Endodermal cell (in vitro differentiated cells): Measurements from ENCODE around the gene TTN. TPM values are rescaled to one million over a fixed set of nuclear protein-coding genes. Genes with fewer than 3 reads are reported as not detected.
A peak's percentile ranks its signal among the peaks of the same experiment; 100 is the strongest.

Experiments
- DNase-seq: peaks from one replicate; pipeline ENCODE4 v3.0.0-alpha.2; 2017
- H3K27ac ChIP-seq: 2 replicates; pipeline ENCODE4 v1.5.1; 2013; ENCODE audit warnings: mild to moderate bottlenecking, low read depth, low read length, moderate library complexity
- H3K27me3 ChIP-seq: 2 replicates; pipeline ENCODE4 v1.6.1; 2013; ENCODE audit warnings: mild to moderate bottlenecking, low read length, moderate library complexity; ENCODE audit not compliant: insufficient read depth, control insufficient read depth, poor library complexity, severe bottlenecking
- H3K36me3 ChIP-seq: 2 replicates; pipeline ENCODE4 v1.7.0; 2013; ENCODE audit warnings: mild to moderate bottlenecking, low read length, moderate library complexity; ENCODE audit not compliant: control insufficient read depth, insufficient read depth
- H3K4me1 ChIP-seq: one replicate; pipeline ENCODE4 v1.7.0; 2013; ENCODE audit warnings: low read length; ENCODE audit not compliant: control insufficient read depth, insufficient read depth
- H3K4me3 ChIP-seq: 2 replicates; pipeline ENCODE4 v1.5.1; 2013; ENCODE audit warnings: mild to moderate bottlenecking, low read length, moderate library complexity
- H3K9ac ChIP-seq: 2 replicates; pipeline ENCODE4 v1.6.1; 2013; ENCODE audit warnings: mild to moderate bottlenecking, low read length, moderate library complexity; ENCODE audit not compliant: poor library complexity, severe bottlenecking; ENCODE audit errors: extremely low read depth
- H3K9me3 ChIP-seq: 2 replicates; pipeline ENCODE4 v1.6.1; 2013; ENCODE audit warnings: mild to moderate bottlenecking, low read length, moderate library complexity; ENCODE audit not compliant: control insufficient read depth
- H3K27ac Mint-ChIP-seq: 2 replicates; pipeline ENCODE4 v1.8.0; 2020; ENCODE audit warnings: mixed read lengths
- H3K27me3 Mint-ChIP-seq: 2 replicates; pipeline ENCODE4 v1.8.0; 2021; ENCODE audit warnings: mild to moderate bottlenecking, mixed read lengths; ENCODE audit not compliant: insufficient read depth
- H3K36me3 Mint-ChIP-seq: 2 replicates; pipeline ENCODE4 v1.8.0; 2020; ENCODE audit warnings: low read depth, mixed read lengths
- H3K4me1 Mint-ChIP-seq: 2 replicates; pipeline ENCODE4 v1.8.0; 2020; ENCODE audit warnings: mixed read lengths
- H3K4me3 Mint-ChIP-seq: 2 replicates; pipeline ENCODE4 v1.8.0; 2020; ENCODE audit warnings: mild to moderate bottlenecking, moderate library complexity, mixed read lengths
- H3K9me3 Mint-ChIP-seq: 2 replicates; pipeline ENCODE4 v1.8.0; 2020; ENCODE audit warnings: mild to moderate bottlenecking, mixed read lengths
- WGBS, 2 experiments: methylation state at CpG; one replicate each; pipeline versions ENCODE4 v1.1.5 to v1.1.7; 2013; ENCODE audit warnings: missing lambda C conversion rate in 2 of 2, mixed read lengths in 1 of 2; ENCODE audit not compliant: insufficient coverage in 1 of 2, insufficient read length in 1 of 2; 5-methylcytosine and 5-hydroxymethylcytosine counted together
- total RNA-seq, 2 donors: library from RNA; stranded (reverse); fragmentation: NEBNext Ultra II Directional in 1 of 2; extraction: Animal tissue kit (Norgen Biotek cat#: 25700) in 1 of 2; gene quantifications; 2 replicates in 1 of 2; 3 replicates in 1 of 2; pipeline ENCODE4 v1.2.1, GENCODE V29; 2021
- TF ChIP-seq, protein P1 (sequence below): fragments of 200-600 bp; sonication (generic); conservative IDR thresholded peaks from 2 replicates; pipeline ENCODE4 v1.5.0; 2021; ENCODE audit warnings: antibody characterized with exemption, mild to moderate bottlenecking

Gene TTN
- total RNA-seq, 2 donors from 2014 or later = 101 to 118 TPM

DNA sequence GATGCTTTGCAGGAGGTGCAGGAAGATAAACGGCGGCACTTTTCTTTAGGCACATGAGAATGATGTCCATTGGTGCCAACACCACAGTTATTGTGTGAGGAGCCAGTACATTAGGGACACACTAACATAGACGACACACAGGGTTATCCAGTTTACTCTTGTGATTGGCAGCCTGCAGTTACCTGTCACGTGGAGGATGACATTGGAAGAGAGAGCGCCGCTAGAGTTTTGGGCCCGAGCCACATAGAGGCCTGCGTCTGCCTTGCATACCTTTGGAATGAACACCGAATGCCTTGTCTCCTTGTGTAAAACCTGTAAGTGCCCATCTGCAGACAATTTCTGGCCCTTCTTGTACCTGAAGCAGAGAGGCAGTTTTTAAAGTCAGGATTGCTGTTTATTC lies 26.9 kb upstream of the TTN start:
- Histone ChIP-seq H3K4me1 (peaks cover 14% of the 10 kb centered on the region), H3K9me3 (no peaks in the 10 kb centered on the region), H3K9ac (no peak overlapping the region), H3K4me3 (no peak overlapping the region), H3K27me3 (no peaks in the 10 kb centered on the region), H3K27ac (no peak overlapping the region), H3K36me3 (peaks cover 86% of the 10 kb centered on the region)
- no peak overlapping the region for H3K27ac Mint-ChIP-seq
- no peaks in the 10 kb centered on the region for H3K9me3 Mint-ChIP-seq
- WGBS, 2 experiments = 89 to 92% methylated on average over 9 of the region's 9 CpGs
- H3K4me3 Mint-ChIP-seq = no peak overlapping the region
- no peaks in the 10 kb centered on the region for H3K27me3 Mint-ChIP-seq
- peaks cover 34% of the 10 kb centered on the region for H3K4me1 Mint-ChIP-seq
- peaks cover 68% of the 10 kb centered on the region for H3K36me3 Mint-ChIP-seq
- DNase-seq = no peak
- TF ChIP-seq, protein P1, sequence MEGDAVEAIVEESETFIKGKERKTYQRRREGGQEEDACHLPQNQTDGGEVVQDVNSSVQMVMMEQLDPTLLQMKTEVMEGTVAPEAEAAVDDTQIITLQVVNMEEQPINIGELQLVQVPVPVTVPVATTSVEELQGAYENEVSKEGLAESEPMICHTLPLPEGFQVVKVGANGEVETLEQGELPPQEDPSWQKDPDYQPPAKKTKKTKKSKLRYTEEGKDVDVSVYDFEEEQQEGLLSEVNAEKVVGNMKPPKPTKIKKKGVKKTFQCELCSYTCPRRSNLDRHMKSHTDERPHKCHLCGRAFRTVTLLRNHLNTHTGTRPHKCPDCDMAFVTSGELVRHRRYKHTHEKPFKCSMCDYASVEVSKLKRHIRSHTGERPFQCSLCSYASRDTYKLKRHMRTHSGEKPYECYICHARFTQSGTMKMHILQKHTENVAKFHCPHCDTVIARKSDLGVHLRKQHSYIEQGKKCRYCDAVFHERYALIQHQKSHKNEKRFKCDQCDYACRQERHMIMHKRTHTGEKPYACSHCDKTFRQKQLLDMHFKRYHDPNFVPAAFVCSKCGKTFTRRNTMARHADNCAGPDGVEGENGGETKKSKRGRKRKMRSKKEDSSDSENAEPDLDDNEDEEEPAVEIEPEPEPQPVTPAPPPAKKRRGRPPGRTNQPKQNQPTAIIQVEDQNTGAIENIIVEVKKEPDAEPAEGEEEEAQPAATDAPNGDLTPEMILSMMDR = no peak

DNA sequence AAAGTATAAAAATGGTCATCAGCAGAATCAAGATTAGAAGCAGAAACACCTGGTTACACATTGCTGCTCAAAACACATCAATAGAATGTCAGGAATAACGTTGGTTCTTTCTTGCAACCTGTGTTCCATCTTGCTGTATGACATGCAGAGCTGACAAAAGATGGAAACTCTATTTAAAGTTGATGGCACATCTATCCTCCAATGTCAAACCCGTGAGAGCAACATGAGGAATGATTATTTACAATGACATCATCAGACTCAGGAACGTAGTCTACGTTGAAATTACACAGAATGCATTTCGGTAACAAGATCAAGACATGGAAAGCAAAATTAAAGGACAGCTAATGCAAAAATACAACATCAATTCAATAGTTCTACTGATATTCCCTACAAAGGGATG lies 26.2 kb upstream of the TTN start:
- H3K4me3 Mint-ChIP-seq = no peak overlapping the region
- H3K27me3 Mint-ChIP-seq = no peaks in the 10 kb centered on the region
- no peaks in the 10 kb centered on the region for H3K9me3 ChIP-seq
- TF ChIP-seq, protein P1 = no peak
- peaks cover 88% of the 10 kb centered on the region for H3K36me3 ChIP-seq
- no peaks in the 10 kb centered on the region for H3K9me3 Mint-ChIP-seq
- H3K27ac ChIP-seq = no peak overlapping the region
- peaks cover 14% of the 10 kb centered on the region for H3K4me1 ChIP-seq
- no peaks in the 10 kb centered on the region for H3K27me3 ChIP-seq
- no peak for DNase-seq
- H3K4me1 Mint-ChIP-seq = peaks cover 36% of the 10 kb centered on the region
- no peak overlapping the region for H3K27ac Mint-ChIP-seq
- H3K9ac ChIP-seq = no peak overlapping the region
- 93 to 96% methylated on average over 4 to 5 of the region's 5 CpGs for WGBS, 2 experiments
- H3K4me3 ChIP-seq = no peak overlapping the region
- H3K36me3 Mint-ChIP-seq = peaks cover 68% of the 10 kb centered on the region

DNA sequence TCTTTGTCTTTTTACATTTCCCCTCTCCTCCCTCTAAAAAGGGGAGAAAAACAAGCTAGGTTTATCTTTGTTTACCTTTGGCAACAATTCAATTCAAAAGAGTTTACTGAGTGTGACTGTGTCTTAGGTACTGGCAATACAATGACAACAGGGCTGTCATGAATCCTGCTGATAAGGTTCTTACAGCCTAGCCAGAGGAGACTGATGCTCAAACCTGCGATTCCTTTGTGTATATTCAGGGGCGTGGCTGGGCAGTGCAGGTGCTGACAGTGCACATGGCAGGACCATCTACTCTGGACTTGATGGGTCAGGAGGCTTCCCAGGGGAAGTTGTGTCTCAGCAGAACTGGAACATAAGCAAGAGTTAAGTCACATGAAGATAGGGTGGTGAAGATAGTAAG lies 23.2 kb upstream of the TTN start:
- Mint-ChIP-seq H3K4me1 (peaks cover 24% of the 10 kb centered on the region), H3K4me3 (peak overlapping the region; percentile 22), H3K27me3 (no peaks in the 10 kb centered on the region), H3K27ac (peak overlapping the region; percentile 67), H3K9me3 (no peaks in the 10 kb centered on the region), H3K36me3 (peaks cover 76% of the 10 kb centered on the region)
- Histone ChIP-seq H3K9me3 (peaks cover 5% of the 10 kb centered on the region), H3K9ac (no peak overlapping the region), H3K4me3 (no peak overlapping the region), H3K27ac (no peak overlapping the region), H3K27me3 (no peaks in the 10 kb centered on the region), H3K4me1 (peaks cover 7% of the 10 kb centered on the region), H3K36me3 (peaks cover 88% of the 10 kb centered on the region)
- TF ChIP-seq, protein P1 = no peak
- peak; percentile 67 for DNase-seq
- WGBS, 2 experiments = 52% methylated on average over 2 of the region's 2 CpGs; no CpG with 5 or more reads in 1 of the 2 experiments
